GM06990 (cell line): Measurements from ENCODE around the gene ARV1.
"Not testable (repeated sequence)": the region's sequence is repeated elsewhere in the genome, so short reads cannot be mapped to it uniquely, and the experiment has no call there.

Experiments
- DNase-seq: peaks from one replicate; pipeline ENCODE4 v3.0.0-alpha.2; 2011; ENCODE audit not compliant: insufficient read length; ENCODE audit errors: extremely low read depth
- H3K27me3 ChIP-seq: replicated peaks from 2 replicates; pipeline ENCODE4 v1.6.0; 2011; ENCODE audit warnings: low read length; ENCODE audit not compliant: control insufficient read depth, insufficient read depth
- H3K36me3 ChIP-seq: 2 replicates; pipeline ENCODE4 v1.5.1; 2011; ENCODE audit warnings: low read length; ENCODE audit not compliant: control insufficient read depth, insufficient read depth
- H3K4me3 ChIP-seq: replicated peaks from 2 replicates; pipeline ENCODE4 v1.5.1; 2011; ENCODE audit warnings: low read depth, mild to moderate bottlenecking, control low read depth, low read length
- TF ChIP-seq, protein P1 (sequence below): IDR thresholded peaks from 2 replicates; pipeline ENCODE4 v1.5.1; 2011; ENCODE audit warnings: low read length, control low read depth, mild to moderate bottlenecking, inconsistent platforms; ENCODE audit not compliant: insufficient read depth, poor library complexity, severe bottlenecking

Gene ARV1

DNA sequence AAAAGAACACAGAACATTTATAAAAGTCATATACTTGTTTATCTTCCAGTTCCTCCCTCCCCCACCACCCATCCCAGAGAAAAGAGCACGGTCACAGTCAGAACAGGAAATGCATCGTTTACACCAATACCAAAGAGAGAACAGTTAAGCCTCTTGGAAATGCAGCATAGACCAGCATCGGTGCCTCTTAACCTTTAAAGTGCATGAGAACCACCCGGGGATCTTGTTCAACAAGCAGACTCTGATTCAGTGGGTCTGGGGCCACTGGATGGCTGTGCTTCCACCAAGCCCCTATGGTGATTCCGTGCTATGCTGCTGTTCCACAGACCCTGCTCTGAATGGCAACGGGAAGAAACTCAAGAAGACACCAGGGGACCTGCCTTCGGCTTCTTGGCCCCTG is 41.9 kb downstream of the ARV1 start:
- H3K27me3 ChIP-seq = no peaks in the 10 kb centered on the region
- no peak overlapping the region for H3K4me3 ChIP-seq
- TF ChIP-seq, protein P1, sequence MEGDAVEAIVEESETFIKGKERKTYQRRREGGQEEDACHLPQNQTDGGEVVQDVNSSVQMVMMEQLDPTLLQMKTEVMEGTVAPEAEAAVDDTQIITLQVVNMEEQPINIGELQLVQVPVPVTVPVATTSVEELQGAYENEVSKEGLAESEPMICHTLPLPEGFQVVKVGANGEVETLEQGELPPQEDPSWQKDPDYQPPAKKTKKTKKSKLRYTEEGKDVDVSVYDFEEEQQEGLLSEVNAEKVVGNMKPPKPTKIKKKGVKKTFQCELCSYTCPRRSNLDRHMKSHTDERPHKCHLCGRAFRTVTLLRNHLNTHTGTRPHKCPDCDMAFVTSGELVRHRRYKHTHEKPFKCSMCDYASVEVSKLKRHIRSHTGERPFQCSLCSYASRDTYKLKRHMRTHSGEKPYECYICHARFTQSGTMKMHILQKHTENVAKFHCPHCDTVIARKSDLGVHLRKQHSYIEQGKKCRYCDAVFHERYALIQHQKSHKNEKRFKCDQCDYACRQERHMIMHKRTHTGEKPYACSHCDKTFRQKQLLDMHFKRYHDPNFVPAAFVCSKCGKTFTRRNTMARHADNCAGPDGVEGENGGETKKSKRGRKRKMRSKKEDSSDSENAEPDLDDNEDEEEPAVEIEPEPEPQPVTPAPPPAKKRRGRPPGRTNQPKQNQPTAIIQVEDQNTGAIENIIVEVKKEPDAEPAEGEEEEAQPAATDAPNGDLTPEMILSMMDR = no peak
- H3K36me3 ChIP-seq = no peaks in the 10 kb centered on the region
- no peak for DNase-seq

DNA sequence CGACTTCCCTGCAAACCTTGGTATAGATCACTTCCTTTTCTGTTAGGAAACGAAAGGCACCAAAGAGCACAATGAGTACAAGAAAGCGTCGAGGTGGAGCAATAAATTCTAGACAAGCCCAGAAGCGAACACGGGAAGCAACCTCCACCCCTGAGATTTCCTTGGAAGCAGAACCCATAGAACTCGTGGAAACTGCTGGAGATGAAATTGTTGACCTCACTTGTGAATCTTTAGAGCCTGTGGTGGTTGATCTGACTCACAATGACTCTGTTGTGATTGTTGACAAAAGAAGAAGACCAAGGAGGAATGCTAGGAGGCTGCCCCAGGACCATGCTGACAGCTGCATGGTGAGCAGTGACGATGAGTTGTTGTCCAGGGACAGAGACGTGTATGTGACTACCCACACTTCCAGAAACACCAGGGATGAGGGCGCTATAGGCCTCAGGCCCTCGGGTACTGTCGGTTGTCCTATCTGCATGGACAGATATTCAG is 42.7 kb downstream of the ARV1 start:
- no peak for DNase-seq
- Histone ChIP-seq H3K27me3 (no peaks in the 10 kb centered on the region), H3K36me3 (no peaks in the 10 kb centered on the region), H3K4me3 (no peak overlapping the region)
- TF ChIP-seq, protein P1 = no peak

DNA sequence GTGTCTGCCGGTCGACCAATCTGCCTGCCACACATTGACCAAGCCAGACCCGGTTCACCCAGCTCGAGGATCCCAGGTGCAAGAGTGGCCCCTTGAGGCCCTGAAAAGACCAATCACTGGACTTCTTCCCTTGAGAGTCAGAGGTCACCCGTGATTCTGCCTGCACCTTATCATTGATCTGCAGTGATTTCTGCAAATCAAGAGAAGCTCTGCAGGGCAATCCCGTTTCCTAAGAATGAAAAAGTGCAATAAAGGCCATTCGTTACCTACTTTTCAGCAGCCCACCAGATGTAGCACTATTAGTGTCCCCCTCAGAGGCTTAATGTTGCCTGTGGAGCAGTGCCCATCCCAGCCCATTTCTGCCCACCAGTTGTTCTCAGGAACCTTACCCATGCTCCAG is 43.6 kb downstream of the ARV1 start:
- H3K27me3 ChIP-seq, DNase-seq, H3K36me3 ChIP-seq, H3K4me3 ChIP-seq: not testable (repeated sequence)

DNA sequence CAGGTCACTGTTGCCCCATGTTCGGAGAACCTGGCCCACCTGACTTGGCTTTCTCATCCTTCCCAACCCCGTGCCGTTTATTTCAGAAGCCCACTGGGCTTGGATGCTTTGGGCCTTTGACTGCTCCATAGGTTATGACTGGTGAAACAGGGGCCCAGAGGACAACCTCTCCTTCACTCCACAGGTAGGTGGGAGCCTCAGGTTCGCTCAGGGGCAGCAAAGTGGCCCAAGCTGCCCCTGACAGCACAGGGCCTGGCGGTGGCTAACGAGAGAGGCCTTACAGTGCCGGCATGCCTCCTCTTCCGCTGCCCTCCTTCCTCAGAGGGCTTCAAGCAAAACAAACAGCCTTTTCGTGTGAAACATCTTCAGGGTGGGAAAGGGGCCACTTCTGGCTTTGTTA is 44.3 kb downstream of the ARV1 start:
- DNase-seq = no peak
- H3K36me3 ChIP-seq = no peaks in the 10 kb centered on the region
- TF ChIP-seq, protein P1 = no peak
- no peaks in the 10 kb centered on the region for H3K27me3 ChIP-seq
- no peak overlapping the region for H3K4me3 ChIP-seq

DNA sequence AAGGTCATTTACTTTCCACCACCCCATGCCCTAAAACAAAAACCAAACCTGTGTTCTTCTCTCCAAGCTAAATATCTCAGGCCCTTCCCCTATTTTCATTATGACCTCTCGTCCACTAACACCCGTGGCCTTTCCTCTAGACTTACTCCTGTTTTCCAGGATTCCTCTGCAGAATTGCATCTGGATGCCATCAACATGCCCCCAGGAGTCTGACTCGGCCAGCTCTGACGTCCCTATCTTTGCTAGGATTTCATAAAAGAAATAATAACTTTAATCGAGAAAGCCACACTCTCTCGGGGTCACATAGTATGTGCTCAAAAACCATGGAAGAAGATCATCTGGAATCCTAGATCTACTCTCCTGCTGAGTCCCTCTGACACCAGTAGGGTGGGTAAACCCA is 47.7 kb downstream of the ARV1 start:
- Histone ChIP-seq H3K27me3 (no peaks in the 10 kb centered on the region), H3K4me3 (no peak overlapping the region), H3K36me3 (no peaks in the 10 kb centered on the region)
- TF ChIP-seq, protein P1 = no peak
- DNase-seq = no peak

DNA sequence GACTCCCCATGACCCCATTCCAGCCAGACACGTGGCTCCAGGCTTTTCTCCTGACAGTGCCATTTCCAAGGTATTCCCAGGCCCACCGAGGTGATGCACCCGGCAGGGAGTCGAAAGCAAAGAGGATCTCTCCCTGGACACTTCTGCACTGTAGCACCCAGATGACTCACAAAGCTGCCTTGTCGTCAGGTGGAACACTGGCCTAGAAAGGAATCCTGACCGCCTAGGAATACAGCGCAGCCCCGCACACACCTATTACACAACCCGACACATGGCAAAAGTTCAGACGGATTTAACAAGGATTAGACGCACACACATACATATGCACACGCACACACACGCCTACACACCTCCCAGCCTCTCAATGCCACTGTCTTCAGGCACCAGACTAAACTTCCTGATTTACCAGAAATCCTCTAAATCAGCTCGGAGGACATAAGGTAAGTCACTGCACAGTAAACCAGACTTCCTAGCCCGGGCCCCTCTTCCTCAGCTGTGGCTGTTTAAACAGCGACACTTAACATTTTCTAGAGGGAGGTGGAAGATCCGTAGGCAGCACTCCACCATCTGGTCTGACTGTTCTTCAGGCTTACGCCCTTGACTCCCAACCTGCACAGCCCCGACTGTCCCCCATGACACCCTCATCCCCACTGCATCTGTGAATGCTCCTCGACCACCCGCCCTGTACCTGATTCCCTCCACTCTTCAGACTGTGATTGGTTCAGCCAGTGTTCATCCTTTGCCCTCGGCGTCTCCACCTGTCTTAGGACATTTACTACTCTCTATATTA is 48.4 kb downstream of the ARV1 start:
- TF ChIP-seq, protein P1 = no peak
- no peak for DNase-seq

More for the DNA sequence above, 48.4 kb downstream of the ARV1 start:
- no peak overlapping the region for H3K4me3 ChIP-seq
- H3K36me3 ChIP-seq = no peaks in the 10 kb centered on the region
- H3K27me3 ChIP-seq = no peaks in the 10 kb centered on the region
